SJCRH30 (cell line): ENCODE results near the gene GJD2. TPM values are rescaled to one million over a fixed set of nuclear protein-coding genes. Genes with fewer than 3 reads are reported as not detected.

Experiments used
- total RNA-seq: library from RNA; depleted of rRNA; stranded (reverse); fragments of >200 nt; shearing (Covaris generic); gene quantifications from 2 replicates; pipeline ENCODE4 v1.2.3, GENCODE V29; 2014; rRNA removed

GJD2 gene
- total RNA-seq, 1 experiment from 2014 or later: not detected

Other genes starting within 250 kb of the GJD2 start
- gene GOLGA8B, start 171.3 kb downstream of the GJD2 start, total RNA-seq: 7.6 and 14.7 TPM in 2 replicates
- 323 and 325 TPM in 2 replicates for gene ACTC1, start 40.6 kb upstream of the GJD2 start, total RNA-seq
- 48.8 and 52.7 TPM in 2 replicates for gene AQR, start 214.7 kb upstream of the GJD2 start, total RNA-seq
- gene ZNF770, start 233.3 kb upstream of the GJD2 start, total RNA-seq: 48.4 and 57.4 TPM in 2 replicates